MM.1S (cell line): ENCODE results near the gene NXPH4.

Experiments used
- DNase-seq: peaks from one replicate; pipeline ENCODE4 v3.0.0-alpha.2; 2015
- H2AFZ ChIP-seq: fragments of 300-600 bp; sonication (generic); 2 replicates; pipeline ENCODE4 v1.6.0; 2016; ENCODE audit warnings: antibody characterized with exemption, low read length
- H3F3A ChIP-seq: fragments of 300-600 bp; sonication (generic); 2 replicates; pipeline ENCODE4 v1.6.1; 2016; ENCODE audit warnings: mild to moderate bottlenecking, antibody characterized with exemption, low read length, moderate library complexity, mixed read lengths; ENCODE audit not compliant: insufficient read depth
- H3K27ac ChIP-seq: fragments of 300-600 bp; sonication (generic); 2 replicates; pipeline ENCODE4 v1.5.1; 2016; ENCODE audit warnings: mild to moderate bottlenecking, low read length
- H3K27me3 ChIP-seq: fragments of 300-600 bp; sonication (generic); replicated peaks from 2 replicates; pipeline ENCODE4 v1.6.0; 2016; ENCODE audit warnings: low read length; ENCODE audit not compliant: insufficient read depth
- H3K36me3 ChIP-seq: fragments of 300-600 bp; sonication (generic); replicated peaks from 2 replicates; pipeline ENCODE4 v1.6.1; 2016; ENCODE audit warnings: mild to moderate bottlenecking, low read length, mixed read lengths; ENCODE audit not compliant: insufficient read depth
- H3K4me1 ChIP-seq: fragments of 300-600 bp; sonication (generic); 2 replicates; pipeline ENCODE4 v1.6.1; 2016; ENCODE audit warnings: low read length, mixed read lengths
- H3K4me2 ChIP-seq: fragments of 300-600 bp; sonication (generic); 2 replicates; pipeline ENCODE4 v1.6.0; 2016; ENCODE audit warnings: low read depth, low read length
- H3K4me3 ChIP-seq: fragments of 300-600 bp; sonication (generic); 2 replicates; pipeline ENCODE4 v1.5.1; 2016; ENCODE audit warnings: low read length, mixed read lengths
- H3K79me2 ChIP-seq: fragments of 300-600 bp; sonication (generic); 2 replicates; pipeline ENCODE4 v1.6.1; 2016; ENCODE audit warnings: mixed run types, low read length, mixed read lengths
- H3K9ac ChIP-seq: fragments of 300-600 bp; sonication (generic); 2 replicates; pipeline ENCODE4 v1.6.1; 2016; ENCODE audit warnings: low read length, mixed read lengths
- H3K9me2 ChIP-seq: fragments of 300-600 bp; sonication (generic); replicated peaks from 2 replicates; pipeline ENCODE4 v1.6.1; 2016; ENCODE audit warnings: mild to moderate bottlenecking, low read length, mixed read lengths; ENCODE audit not compliant: insufficient read depth
- H3K9me3 ChIP-seq: fragments of 300-600 bp; sonication (generic); replicated peaks from 2 replicates; pipeline ENCODE4 v1.6.1; 2016; ENCODE audit warnings: mild to moderate bottlenecking, low read length, mixed read lengths; ENCODE audit not compliant: insufficient read depth
- H4K20me1 ChIP-seq: fragments of 300-600 bp; sonication (generic); 2 replicates; pipeline ENCODE4 v1.6.1; 2016; ENCODE audit warnings: mild to moderate bottlenecking, low read length, moderate library complexity, mixed read lengths; ENCODE audit not compliant: insufficient read depth
- EZH2 ChIP-seq: fragments of 300-600 bp; sonication (generic); optimal IDR thresholded peaks from 2 replicates; pipeline ENCODE3; 2017; ENCODE audit warnings: low read depth, mild to moderate bottlenecking, antibody characterized with exemption, low read length, mixed read lengths
- EZH2phosphoT487 ChIP-seq: fragments of 300-600 bp; sonication (generic); IDR thresholded peaks from 2 replicates; pipeline ENCODE4 v1.6.1; 2018; ENCODE audit warnings: antibody characterized with exemption, low read length
- TF ChIP-seq, protein P1 (sequence below): fragments of 300-600 bp; sonication (generic); IDR thresholded peaks from 2 replicates; pipeline ENCODE4 v1.5.1; 2016; ENCODE audit warnings: antibody characterized with exemption, low read length, mixed read lengths

NXPH4 gene

DNA sequence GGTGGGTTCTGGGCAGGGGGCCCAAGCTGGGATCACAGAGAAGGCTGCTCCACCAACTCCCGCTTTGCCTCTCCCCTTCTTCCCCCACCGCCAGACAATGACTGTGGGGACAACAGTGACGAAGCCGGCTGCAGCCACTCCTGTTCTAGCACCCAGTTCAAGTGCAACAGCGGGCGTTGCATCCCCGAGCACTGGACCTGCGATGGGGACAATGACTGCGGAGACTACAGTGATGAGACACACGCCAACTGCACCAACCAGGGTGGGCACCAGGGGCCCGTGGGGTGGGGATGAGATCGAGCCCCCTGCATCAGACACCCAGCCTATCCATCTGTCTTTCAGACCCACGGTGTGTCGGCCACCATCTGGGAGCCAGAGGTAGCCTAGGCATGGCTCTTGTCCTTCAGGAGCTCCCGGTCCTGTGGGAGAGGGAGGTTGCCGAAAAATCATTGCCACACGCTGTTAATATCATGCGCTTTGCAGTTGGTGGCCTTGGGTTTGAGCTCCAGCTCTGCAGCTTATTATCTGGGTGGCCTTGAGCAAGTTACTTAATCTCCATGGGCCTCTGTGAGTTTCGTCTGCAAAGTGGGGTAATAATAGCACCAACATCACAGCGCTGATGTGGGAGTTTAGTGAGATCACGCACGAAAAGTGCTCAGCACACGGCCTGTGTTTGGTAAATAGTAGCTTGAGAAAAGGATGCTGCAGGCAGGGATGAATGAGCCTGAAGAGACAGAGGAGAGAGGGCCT is 47.4 kb upstream of the NXPH4 start:
- Histone ChIP-seq H3K9me3 (no peaks in the 10 kb centered on the region), H3K9ac (no peak overlapping the region), H4K20me1 (no peaks in the 10 kb centered on the region), H3K27me3 (no peaks in the 10 kb centered on the region), H3K4me2 (no peak overlapping the region), H2AFZ (no peak overlapping the region), H3F3A (no peaks in the 10 kb centered on the region), H3K4me3 (no peak overlapping the region), H3K27ac (no peak overlapping the region), H3K36me3 (no peaks in the 10 kb centered on the region), H3K4me1 (no peaks in the 10 kb centered on the region), H3K79me2 (no peaks in the 10 kb centered on the region), H3K9me2 (no peaks in the 10 kb centered on the region)
- DNase-seq: no peak
- TF ChIP-seq, protein P1, sequence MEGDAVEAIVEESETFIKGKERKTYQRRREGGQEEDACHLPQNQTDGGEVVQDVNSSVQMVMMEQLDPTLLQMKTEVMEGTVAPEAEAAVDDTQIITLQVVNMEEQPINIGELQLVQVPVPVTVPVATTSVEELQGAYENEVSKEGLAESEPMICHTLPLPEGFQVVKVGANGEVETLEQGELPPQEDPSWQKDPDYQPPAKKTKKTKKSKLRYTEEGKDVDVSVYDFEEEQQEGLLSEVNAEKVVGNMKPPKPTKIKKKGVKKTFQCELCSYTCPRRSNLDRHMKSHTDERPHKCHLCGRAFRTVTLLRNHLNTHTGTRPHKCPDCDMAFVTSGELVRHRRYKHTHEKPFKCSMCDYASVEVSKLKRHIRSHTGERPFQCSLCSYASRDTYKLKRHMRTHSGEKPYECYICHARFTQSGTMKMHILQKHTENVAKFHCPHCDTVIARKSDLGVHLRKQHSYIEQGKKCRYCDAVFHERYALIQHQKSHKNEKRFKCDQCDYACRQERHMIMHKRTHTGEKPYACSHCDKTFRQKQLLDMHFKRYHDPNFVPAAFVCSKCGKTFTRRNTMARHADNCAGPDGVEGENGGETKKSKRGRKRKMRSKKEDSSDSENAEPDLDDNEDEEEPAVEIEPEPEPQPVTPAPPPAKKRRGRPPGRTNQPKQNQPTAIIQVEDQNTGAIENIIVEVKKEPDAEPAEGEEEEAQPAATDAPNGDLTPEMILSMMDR: no peak
- TF ChIP-seq EZH2: no peak
- no peak for TF ChIP-seq EZH2phosphoT487

DNA sequence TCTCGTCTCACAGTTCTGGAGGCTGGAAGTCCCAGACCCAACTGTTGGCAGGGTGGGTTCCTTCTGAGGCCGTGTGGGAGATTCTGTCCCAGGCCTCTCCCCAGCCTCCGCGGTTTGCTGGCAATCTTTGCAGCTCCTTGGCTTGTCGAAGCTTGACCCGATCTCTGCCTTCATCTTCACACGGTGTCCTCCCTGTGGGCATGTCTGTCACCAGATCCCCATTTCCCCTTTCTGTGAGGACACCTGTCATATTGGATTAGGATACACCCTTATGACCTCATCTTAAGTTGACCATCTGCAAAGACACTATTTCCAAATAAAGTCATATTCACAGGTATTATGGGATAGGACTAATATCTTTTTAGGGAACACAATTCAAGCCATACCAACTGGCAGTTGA is 46.6 kb upstream of the NXPH4 start:
- Histone ChIP-seq H3K36me3 (no peaks in the 10 kb centered on the region), H3K27ac (no peak overlapping the region), H3K79me2 (no peaks in the 10 kb centered on the region), H3K4me1 (no peaks in the 10 kb centered on the region), H3K9me2 (no peaks in the 10 kb centered on the region), H3F3A (no peaks in the 10 kb centered on the region), H3K4me3 (no peak overlapping the region), H2AFZ (no peak overlapping the region), H3K4me2 (no peak overlapping the region), H3K9ac (no peak overlapping the region), H3K27me3 (no peaks in the 10 kb centered on the region), H4K20me1 (no peaks in the 10 kb centered on the region), H3K9me3 (no peaks in the 10 kb centered on the region)
- TF ChIP-seq EZH2: no peak
- no peak for DNase-seq

DNA sequence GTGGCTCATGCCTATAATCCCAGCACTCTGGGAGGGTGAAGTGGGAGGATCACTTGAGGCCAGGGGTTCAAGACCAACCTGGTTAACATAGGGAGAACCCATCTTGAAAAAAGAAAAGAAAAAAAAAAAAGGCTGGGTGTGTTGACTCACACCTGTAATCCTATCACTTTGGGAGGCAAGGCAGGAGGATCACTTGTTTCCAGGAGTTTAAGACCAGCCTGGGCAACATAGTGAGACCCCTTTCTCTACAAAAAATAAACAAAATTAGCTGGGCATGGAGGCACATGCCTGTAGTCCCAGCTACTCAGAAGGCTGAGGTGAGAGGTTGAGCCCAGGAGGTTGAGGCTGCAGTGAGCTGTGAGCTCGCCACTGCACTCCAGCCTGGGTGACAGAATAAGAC is 46.2 kb upstream of the NXPH4 start:
- Histone ChIP-seq H3K27me3 (no peaks in the 10 kb centered on the region), H2AFZ (no peak overlapping the region), H3K27ac (no peak overlapping the region), H3K9me3 (no peaks in the 10 kb centered on the region), H3K79me2 (no peaks in the 10 kb centered on the region), H3K4me2 (no peak overlapping the region), H3K4me3 (no peak overlapping the region), H4K20me1 (no peaks in the 10 kb centered on the region), H3K36me3 (no peaks in the 10 kb centered on the region), H3K9me2 (no peaks in the 10 kb centered on the region), H3K9ac (no peak overlapping the region), H3K4me1 (no peaks in the 10 kb centered on the region), H3F3A (no peaks in the 10 kb centered on the region)
- TF ChIP-seq EZH2phosphoT487 (no peak), EZH2 (no peak)
- TF ChIP-seq, protein P1: no peak
- DNase-seq: no peak

DNA sequence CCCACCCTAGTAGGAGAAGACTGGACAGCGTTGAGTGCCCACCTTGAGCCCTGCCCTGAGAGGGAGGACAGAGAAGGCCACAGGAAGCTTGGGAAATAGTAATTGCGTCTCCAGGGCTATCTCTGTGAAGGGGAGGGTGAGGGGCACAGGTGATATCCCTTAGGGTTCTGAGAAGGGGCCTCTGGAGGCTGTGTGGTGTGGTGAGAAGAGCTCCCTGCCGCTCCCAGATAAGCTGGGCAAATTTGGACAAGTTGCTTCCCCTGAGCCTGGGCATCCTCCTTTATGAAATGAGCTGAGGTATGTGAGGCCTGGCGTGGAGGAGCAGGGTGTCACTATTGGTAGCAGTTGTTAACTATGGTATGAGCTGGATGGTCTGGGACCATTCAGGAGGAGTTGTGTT is 45.7 kb upstream of the NXPH4 start:
- H3K79me2 ChIP-seq: no peaks in the 10 kb centered on the region
- no peak overlapping the region for H3K4me2 ChIP-seq
- no peak overlapping the region for H2AFZ ChIP-seq
- H3F3A ChIP-seq: no peaks in the 10 kb centered on the region
- TF ChIP-seq, protein P1: no peak
- TF ChIP-seq EZH2phosphoT487: no peak
- TF ChIP-seq EZH2: no peak
- no peaks in the 10 kb centered on the region for H3K27me3 ChIP-seq
- no peak overlapping the region for H3K4me3 ChIP-seq
- no peaks in the 10 kb centered on the region for H3K4me1 ChIP-seq
- no peaks in the 10 kb centered on the region for H3K9me2 ChIP-seq
- no peaks in the 10 kb centered on the region for H4K20me1 ChIP-seq
- H3K9me3 ChIP-seq: no peaks in the 10 kb centered on the region
- H3K27ac ChIP-seq: no peak overlapping the region
- no peaks in the 10 kb centered on the region for H3K36me3 ChIP-seq
- DNase-seq: no peak
- no peak overlapping the region for H3K9ac ChIP-seq
